ENCODE data around the gene TRPV4.

GRCh38 chr12:109828754-109829511, 4.3 kb downstream of the TRPV4 start:
- TF ChIP-seq SMC3 (conservative IDR thresholded peaks at IDR 0.05; ENCODE audit: poor library complexity) (no peak), RAD21 (conservative IDR thresholded peaks at IDR 0.05) (no peak)
